GM10266 (cell line): Measurements from ENCODE around the gene LGALS14.
"Not testable (repeated sequence)": the region's sequence is repeated elsewhere in the genome, so short reads cannot be mapped to it uniquely, and the experiment has no call there.

ENCODE experiments used
- DNase-seq: peaks from one replicate; pipeline ENCODE4 v3.0.0; 2012; ENCODE audit errors: extremely low spot score
- TF ChIP-seq, protein P1 (sequence below): IDR thresholded peaks from 2 replicates; pipeline ENCODE4 v1.5.1; 2012; ENCODE audit warnings: mild to moderate bottlenecking, low read depth; ENCODE audit not compliant: control insufficient read depth, insufficient read depth; ENCODE audit errors: missing control alignments

LGALS14 gene, protein sequence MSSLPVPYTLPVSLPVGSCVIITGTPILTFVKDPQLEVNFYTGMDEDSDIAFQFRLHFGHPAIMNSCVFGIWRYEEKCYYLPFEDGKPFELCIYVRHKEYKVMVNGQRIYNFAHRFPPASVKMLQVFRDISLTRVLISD

DNA sequence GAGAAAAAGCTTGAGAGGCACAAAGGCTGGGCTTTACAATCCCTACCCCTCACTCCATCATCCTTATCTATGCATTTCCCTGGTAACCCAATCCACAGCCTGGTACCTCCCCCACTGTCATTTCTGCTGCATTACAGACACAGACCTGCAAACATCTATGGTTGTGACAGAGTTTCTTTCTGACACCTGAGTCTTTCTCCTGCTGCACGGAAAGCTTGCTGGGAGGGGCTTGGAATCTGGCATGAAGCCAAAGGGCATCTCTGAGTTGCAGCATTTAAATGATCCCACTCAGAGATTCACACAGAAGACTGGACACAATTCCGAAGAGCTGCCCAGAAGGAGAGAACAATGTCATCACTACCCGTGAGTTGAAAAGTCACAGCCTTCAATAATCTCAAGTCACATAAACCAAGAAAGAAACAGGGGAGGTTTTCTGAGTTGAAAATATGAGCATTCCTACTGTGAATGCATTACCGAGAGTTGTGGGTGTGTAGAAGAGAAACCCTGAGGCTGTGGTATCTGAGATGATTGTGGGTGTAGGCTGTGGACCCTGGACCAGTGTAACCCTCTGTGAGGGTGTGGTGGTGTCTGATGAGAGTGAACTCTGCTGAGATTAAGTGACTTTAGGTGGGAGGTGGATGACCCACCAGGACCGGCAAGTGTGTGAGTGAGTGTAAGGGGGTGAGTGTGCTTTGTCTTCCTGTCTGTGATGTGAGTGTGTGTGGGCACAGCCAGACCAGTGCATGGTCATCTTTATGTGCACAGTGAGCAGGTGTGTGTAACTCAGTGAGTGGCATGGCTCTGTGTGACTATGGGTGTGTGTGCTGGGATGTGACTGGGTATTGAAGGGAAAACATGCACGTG, at the start of gene LGALS14:
Gene LGALS14 (plus strand): TSS at position 301 of the 864 bp plus-strand sequence. CDS start 48 bp downstream, at position 349.
- TF ChIP-seq, protein P1, sequence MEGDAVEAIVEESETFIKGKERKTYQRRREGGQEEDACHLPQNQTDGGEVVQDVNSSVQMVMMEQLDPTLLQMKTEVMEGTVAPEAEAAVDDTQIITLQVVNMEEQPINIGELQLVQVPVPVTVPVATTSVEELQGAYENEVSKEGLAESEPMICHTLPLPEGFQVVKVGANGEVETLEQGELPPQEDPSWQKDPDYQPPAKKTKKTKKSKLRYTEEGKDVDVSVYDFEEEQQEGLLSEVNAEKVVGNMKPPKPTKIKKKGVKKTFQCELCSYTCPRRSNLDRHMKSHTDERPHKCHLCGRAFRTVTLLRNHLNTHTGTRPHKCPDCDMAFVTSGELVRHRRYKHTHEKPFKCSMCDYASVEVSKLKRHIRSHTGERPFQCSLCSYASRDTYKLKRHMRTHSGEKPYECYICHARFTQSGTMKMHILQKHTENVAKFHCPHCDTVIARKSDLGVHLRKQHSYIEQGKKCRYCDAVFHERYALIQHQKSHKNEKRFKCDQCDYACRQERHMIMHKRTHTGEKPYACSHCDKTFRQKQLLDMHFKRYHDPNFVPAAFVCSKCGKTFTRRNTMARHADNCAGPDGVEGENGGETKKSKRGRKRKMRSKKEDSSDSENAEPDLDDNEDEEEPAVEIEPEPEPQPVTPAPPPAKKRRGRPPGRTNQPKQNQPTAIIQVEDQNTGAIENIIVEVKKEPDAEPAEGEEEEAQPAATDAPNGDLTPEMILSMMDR, result no peak
- peak; percentile 35 for DNase-seq

DNA sequence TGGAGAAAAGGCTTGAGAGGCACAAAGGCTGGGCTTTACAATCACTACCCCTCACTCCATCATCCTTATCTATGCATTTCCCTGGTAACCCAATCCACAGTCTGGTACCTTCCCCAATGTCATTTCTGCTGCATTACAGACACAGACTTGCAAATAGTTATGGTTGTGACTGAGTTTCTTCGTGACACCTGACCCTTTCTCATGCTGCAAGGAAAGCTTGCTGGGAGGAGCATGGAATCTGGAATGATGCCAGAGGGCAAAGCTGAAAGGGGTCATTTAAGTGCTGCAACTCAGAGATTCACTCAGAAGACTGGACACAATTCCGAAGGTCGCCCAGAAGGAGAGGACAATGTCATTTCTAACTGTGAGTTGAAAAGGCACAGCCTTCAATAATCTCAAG, 48.7 kb upstream of the LGALS14 start, which contains the start of gene LGALS16:
Gene LGALS16 (plus strand): TSS at position 301 of the 400 bp plus-strand sequence. CDS start 49 bp downstream, at position 350.
- TF ChIP-seq, protein P1, result no peak
- DNase-seq, result no peak

DNA sequence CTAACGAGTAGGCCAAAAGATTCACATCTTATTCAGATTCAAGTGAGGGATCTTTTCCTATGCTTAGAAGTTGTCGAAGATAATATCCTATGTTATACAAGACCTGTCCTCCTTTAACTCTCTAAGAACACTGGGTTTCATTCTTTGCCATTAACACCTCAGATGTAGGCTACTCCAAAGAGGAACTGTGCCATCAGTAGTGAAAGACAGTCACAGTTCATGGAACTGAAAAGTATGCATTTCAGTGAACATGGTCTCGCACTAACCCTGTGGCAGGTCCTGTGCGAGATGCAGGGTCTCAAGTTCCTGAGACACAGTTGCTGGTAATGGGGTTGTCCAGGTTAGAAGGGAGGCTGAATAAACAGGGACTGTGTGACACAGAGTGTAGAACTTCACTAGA, 44.5 kb upstream of the LGALS14 start:
- TF ChIP-seq, protein P1, result no peak

DNA sequence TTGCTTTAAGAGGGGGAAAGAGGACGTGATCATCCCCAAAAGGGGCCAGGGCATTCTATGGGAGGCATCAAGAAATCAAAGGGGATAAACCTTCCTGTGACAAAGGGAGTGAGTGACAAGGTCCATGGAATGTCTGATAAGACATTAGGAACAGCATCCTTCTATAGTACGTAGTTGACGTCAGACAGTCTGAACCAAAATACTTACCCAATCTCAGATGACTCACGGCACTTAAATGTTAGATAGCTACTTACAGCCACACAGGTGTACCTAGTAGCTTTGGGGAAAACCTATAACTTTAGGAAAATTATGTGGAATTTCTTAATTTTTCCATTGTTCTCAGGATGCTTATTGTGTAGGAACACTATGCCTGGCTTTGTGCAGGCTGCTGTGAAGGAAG, 43.6 kb upstream of the LGALS14 start:
- DNase-seq, result no peak
- TF ChIP-seq, protein P1, result no peak

More for the DNA sequence above, 44.5 kb upstream of the LGALS14 start:
- no peak for DNase-seq

DNA sequence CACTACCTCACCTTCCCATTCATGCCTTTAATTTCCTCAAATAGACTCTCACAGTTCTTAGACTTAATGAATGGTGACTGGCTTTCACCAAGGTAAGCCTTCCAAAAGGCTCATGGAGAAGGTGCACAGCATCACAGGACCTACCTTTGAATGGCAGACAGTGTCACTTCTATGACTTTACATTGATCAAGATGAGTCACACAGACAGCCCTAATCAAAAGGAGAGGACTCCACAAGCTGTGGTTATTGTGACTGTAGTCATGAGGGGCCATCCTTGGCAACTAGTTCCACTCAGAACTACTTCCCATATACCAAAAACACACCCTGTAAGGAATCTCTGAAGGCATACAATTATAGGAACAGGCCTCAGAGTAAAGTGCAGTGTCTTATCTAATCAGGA, 42.7 kb upstream of the LGALS14 start:
- DNase-seq, result no peak
- TF ChIP-seq, protein P1, result no peak

DNA sequence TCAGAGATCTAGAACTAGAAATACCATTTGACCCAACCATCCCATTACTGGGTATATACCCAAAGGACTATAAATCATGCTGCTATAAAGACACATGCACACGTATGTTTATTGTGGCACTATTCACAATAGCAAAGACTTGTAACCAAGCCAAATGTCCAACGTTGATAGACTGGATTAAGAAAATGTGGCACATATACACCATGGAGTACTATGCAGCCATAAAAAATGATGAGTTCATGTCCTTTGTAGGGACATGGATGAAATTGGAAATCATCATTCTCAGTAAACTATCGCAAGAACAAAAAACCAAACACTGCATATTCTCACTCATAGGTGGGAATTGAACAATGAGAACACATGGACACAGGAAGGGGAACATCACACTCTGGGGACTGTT, 34.4 kb upstream of the LGALS14 start:
- DNase-seq, result not testable (repeated sequence)

DNA sequence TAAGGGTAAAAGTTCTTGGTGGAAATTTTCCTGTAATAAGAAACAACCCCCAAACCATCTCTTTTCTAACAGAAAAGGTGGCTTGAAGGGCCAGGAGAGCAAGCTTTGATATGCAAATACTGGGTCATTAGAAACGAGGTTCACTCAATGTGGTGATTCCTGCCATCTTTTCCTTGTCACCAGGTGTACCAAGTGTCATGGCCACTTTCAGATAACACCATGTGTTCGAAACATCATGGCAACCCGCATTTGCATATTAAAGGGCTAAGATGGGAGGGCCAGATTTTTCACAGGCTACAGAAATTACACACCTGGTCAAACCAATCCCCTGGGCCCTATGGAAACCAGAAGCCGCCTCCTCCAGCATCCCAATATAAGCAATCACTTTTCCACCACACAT, 33.3 kb upstream of the LGALS14 start:
- TF ChIP-seq, protein P1, result no peak
- DNase-seq, result no peak
